Type B pancreatic cell (in vitro differentiated cells): ENCODE data around the gene STARD6. TPM values are rescaled to one million over a fixed set of nuclear protein-coding genes. Genes with fewer than 3 reads are reported as not detected.

Experiments used
- DNase-seq: peaks from one replicate; pipeline ENCODE4 v3.0.0; 2021; ENCODE audit warnings: mixed read lengths; ENCODE audit not compliant: unreplicated experiment; ENCODE audit errors: extremely low spot score
- H3K27ac Mint-ChIP-seq: 2 replicates; pipeline ENCODE4 v1.8.0; 2021; ENCODE audit warnings: mild to moderate bottlenecking, mixed read lengths
- H3K27me3 Mint-ChIP-seq: 2 replicates; pipeline ENCODE4 v1.8.0; 2021; ENCODE audit warnings: mixed read lengths
- H3K36me3 Mint-ChIP-seq: 2 replicates; pipeline ENCODE4 v1.8.0; 2021; ENCODE audit warnings: mixed read lengths
- H3K4me1 Mint-ChIP-seq: one replicate; pipeline ENCODE4 v1.8.0; 2021; ENCODE audit warnings: mixed read lengths; ENCODE audit not compliant: unreplicated experiment
- H3K4me3 Mint-ChIP-seq: 2 replicates; pipeline ENCODE4 v1.8.0; 2021; ENCODE audit warnings: mild to moderate bottlenecking, mixed read lengths
- H3K9me3 Mint-ChIP-seq: 2 replicates; pipeline ENCODE4 v1.8.0; 2021; ENCODE audit warnings: mixed read lengths
- total RNA-seq: library from RNA; stranded (reverse); gene quantifications from 2 replicates; pipeline ENCODE4 v1.2.1, GENCODE V29; 2021; ENCODE audit warnings: low replicate concordance
- TF ChIP-seq, protein P1 (sequence below): fragments of 200-600 bp; sonication (generic); conservative IDR thresholded peaks from 2 replicates; pipeline ENCODE4 v1.5.0; 2021; ENCODE audit warnings: antibody characterized with exemption, mild to moderate bottlenecking

Gene STARD6
- total RNA-seq, 1 donor from 2014 or later: not detected

DNA sequence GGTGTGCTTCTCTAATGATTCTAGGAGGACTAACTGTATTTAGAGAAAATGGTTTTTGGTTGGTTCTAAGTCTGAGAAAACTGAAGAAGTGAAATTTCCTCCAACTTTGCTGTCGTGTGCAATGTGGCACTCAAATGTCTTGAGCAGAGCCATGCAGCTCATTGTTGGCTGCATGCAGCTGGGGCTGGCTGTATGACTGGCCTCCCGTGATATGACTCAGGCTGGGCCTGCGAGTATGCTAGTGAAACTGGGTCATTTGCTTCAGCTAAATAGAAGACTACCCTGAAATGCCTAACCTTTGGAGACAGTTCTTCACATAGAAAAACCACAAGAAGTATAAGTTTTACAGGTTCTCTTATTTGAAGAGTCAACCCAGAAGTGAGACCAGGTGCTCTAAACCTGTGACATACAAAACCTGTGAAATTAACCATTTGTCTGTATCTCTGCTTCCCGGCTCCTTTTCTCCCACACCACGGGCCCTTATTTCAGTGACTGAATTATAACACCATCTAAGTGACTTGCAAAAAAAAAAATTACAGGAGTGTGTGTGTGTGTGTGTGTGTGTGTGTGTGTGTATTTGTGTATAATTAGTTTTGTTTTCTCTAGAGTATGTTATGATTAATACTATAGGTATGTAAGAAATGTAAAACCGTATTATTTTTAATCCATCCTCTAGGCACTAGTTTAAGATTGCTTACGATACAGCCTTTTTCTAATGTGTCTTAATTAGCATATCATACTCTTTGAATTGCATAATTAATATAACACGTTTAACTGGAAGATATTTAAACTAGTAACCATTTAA is 72.5 kb downstream of the STARD6 start:
- Mint-ChIP-seq H3K27me3 (no peaks in the 10 kb centered on the region), H3K9me3 (no peaks in the 10 kb centered on the region), H3K36me3 (peaks cover 40% of the 10 kb centered on the region)

DNA sequence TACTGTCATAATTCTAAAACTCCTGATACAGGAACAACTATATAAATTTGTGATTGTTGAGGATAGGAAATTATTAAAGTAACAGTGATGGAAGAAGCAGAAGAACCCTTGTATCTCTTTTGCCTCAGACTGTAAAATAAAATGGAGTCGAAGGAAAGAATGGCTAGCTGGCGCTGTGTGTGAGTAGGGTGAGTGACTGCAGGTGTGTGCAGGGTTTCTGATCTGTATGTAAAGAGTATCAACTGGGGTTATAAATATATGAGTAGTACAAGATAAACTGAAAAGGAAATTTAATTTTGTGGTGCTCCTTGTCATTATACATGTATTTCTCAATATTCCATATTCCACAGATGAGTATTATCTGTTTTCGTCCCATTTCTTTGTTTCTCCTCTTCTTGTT is 73.1 kb downstream of the STARD6 start:
- no peaks in the 10 kb centered on the region for H3K9me3 Mint-ChIP-seq
- H3K4me3 Mint-ChIP-seq: no peak overlapping the region
- no peak for DNase-seq
- H3K36me3 Mint-ChIP-seq: peaks cover 39% of the 10 kb centered on the region
- H3K4me1 Mint-ChIP-seq: peaks cover 4% of the 10 kb centered on the region
- TF ChIP-seq, protein P1, sequence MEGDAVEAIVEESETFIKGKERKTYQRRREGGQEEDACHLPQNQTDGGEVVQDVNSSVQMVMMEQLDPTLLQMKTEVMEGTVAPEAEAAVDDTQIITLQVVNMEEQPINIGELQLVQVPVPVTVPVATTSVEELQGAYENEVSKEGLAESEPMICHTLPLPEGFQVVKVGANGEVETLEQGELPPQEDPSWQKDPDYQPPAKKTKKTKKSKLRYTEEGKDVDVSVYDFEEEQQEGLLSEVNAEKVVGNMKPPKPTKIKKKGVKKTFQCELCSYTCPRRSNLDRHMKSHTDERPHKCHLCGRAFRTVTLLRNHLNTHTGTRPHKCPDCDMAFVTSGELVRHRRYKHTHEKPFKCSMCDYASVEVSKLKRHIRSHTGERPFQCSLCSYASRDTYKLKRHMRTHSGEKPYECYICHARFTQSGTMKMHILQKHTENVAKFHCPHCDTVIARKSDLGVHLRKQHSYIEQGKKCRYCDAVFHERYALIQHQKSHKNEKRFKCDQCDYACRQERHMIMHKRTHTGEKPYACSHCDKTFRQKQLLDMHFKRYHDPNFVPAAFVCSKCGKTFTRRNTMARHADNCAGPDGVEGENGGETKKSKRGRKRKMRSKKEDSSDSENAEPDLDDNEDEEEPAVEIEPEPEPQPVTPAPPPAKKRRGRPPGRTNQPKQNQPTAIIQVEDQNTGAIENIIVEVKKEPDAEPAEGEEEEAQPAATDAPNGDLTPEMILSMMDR: no peak
- H3K27ac Mint-ChIP-seq: no peak overlapping the region
- no peaks in the 10 kb centered on the region for H3K27me3 Mint-ChIP-seq

More for the DNA sequence above, 72.5 kb downstream of the STARD6 start:
- H3K4me1 Mint-ChIP-seq: peaks cover under 1% of the 10 kb centered on the region
- DNase-seq: no peak
- H3K27ac Mint-ChIP-seq: no peak overlapping the region
- TF ChIP-seq, protein P1: no peak
- H3K4me3 Mint-ChIP-seq: no peak overlapping the region

DNA sequence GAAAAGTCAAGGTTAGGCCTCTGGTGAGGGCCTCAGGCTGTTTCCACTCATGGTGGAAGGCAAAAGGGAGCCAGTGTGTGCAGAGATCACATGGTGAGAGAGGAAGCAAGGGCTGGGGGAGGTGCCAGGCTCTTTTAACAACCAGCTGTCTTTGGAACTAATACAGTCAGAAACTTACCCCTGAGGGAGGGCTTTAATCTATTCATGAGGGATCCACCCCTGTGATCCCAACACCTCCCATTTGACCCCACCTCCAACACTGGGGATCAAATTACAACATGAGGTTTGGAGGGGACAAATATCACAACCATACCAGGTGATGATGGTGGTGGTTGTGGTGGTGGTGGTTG is 77.5 kb downstream of the STARD6 start:
- DNase-seq: no peak
- TF ChIP-seq, protein P1: no peak
- no peak overlapping the region for H3K4me3 Mint-ChIP-seq
- H3K36me3 Mint-ChIP-seq: peaks cover 39% of the 10 kb centered on the region
- peaks cover 4% of the 10 kb centered on the region for H3K4me1 Mint-ChIP-seq
- no peak overlapping the region for H3K27ac Mint-ChIP-seq
- no peaks in the 10 kb centered on the region for H3K27me3 Mint-ChIP-seq
- no peaks in the 10 kb centered on the region for H3K9me3 Mint-ChIP-seq

DNA sequence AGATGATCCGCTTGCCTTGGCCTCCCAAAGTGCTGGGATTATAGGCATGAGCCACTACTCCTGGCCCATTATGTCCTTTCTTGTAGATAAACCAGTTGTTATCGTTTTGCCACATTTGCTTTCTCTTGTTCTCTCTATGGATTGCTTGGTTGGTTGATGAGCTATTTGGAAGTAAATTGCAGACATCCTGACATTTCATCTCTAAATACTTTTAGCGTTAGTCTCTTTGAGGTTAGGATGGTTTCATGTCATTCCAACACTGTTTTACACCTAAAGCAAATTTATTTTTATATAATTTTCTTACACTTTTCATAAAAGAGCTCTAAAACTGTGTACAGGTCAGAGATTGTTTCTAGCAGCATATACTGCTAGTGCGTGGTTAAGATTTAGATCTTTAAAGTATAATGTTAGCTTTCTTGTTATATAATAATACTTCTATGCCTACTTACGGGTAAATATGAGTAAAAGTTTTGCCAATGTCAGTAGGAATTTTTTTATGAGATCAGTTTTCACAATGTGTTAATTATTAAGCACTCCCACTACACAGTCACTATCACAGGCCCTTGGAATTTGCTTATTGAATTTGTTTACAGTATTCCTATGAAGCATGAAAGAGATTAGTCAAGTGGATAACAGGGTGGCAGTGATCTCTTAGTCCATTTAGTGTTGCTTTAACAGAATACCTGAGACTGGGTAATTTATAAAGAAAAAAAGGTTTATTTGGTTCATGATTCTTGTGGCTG is 78.0 kb downstream of the STARD6 start:
- H3K4me1 Mint-ChIP-seq: peaks cover 4% of the 10 kb centered on the region
- no peak for DNase-seq
- H3K9me3 Mint-ChIP-seq: no peaks in the 10 kb centered on the region
- TF ChIP-seq, protein P1: no peak
- H3K27me3 Mint-ChIP-seq: no peaks in the 10 kb centered on the region
- H3K4me3 Mint-ChIP-seq: no peak overlapping the region
- no peak overlapping the region for H3K27ac Mint-ChIP-seq
- H3K36me3 Mint-ChIP-seq: peaks cover 38% of the 10 kb centered on the region

DNA sequence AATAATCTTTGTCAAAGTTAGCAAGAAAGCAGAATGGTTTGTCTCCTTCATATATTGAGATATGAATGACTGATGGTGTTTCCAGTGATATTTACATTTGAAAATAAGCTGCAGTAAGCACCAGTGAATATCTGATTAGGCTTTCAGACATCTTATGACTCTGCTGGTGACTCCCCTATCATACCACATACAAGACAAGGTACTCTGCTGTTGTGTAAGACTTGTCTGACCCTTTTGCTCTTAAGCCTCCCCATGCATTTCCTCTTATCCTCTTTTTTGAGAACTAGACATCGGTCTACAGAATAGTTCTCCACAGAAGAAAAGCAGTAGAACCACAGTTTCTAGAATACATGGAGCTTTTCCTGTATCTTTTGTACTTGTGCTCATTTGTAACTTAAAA is 79.0 kb downstream of the STARD6 start:
- H3K4me1 Mint-ChIP-seq: peaks cover 4% of the 10 kb centered on the region
- DNase-seq: no peak
- no peak overlapping the region for H3K4me3 Mint-ChIP-seq
- no peaks in the 10 kb centered on the region for H3K9me3 Mint-ChIP-seq
- TF ChIP-seq, protein P1: no peak
- no peak overlapping the region for H3K27ac Mint-ChIP-seq
- peaks cover 30% of the 10 kb centered on the region for H3K36me3 Mint-ChIP-seq
- no peaks in the 10 kb centered on the region for H3K27me3 Mint-ChIP-seq
